Vagina (tissue), 2 donors: ENCODE measurements around the gene ZNF827. TPM values are rescaled to one million over a fixed set of nuclear protein-coding genes. Genes with fewer than 3 reads are reported as not detected.
A peak's percentile ranks its signal among the peaks of the same experiment; 100 is the strongest.

Experiments
- DNase-seq, 2 donors: peaks; one replicate each; pipeline ENCODE4 v3.0.0-alpha.2; 2017; ENCODE audit errors: extremely low spot score in 2 of 2
- H3K27ac ChIP-seq: fragments of 200-600 bp; sonication (generic); one replicate; pipeline ENCODE4 v1.5.1; 2019
- H3K27me3 ChIP-seq: fragments of 200-600 bp; sonication (generic); one replicate; pipeline ENCODE4 v1.5.1; 2019
- H3K36me3 ChIP-seq, 2 donors: fragments of 200-600 bp; sonication (generic); one replicate each; pipeline ENCODE4 v1.5.1; 2017 to 2019
- H3K4me1 ChIP-seq: fragments of 200-600 bp; sonication (generic); one replicate; pipeline ENCODE4 v1.5.1; 2019
- H3K4me3 ChIP-seq, 2 donors: fragments of 200-600 bp; sonication (generic); 1 replicate in 1 of 2; 2 replicates in 1 of 2; pipeline ENCODE4 v1.5.1; 2016 to 2019
- H3K9me3 ChIP-seq: fragments of 200-600 bp; sonication (generic); one replicate; pipeline ENCODE4 v1.5.1; 2019
- CTCF ChIP-seq, 3 experiments: fragments of 450-650 bp in 2 of 3; fragments of 200-600 bp in 1 of 3; sonication (generic) in 1 of 3; IDR thresholded peaks; one replicate each; pipeline ENCODE4 v1.5.1; 2017 to 2019; ENCODE audit warnings: antibody characterized with exemption in 3 of 3, mild to moderate bottlenecking in 2 of 3, moderate library complexity in 2 of 3
- POLR2A ChIP-seq, 2 donors: fragments of 450-650 bp; IDR thresholded peaks; one replicate each; pipeline ENCODE4 v1.6.1; 2017; ENCODE audit warnings: antibody characterized with exemption in 2 of 2, mild to moderate bottlenecking in 2 of 2, moderate library complexity in 2 of 2
- POLR2AphosphoS5 ChIP-seq, 2 donors: sonication (generic); formaldehyde crosslinking; IDR thresholded peaks; one replicate each; pipeline ENCODE4 v1.9.0; 2017; ENCODE audit warnings: antibody characterized with exemption in 2 of 2, mild to moderate bottlenecking in 2 of 2, low read depth in 1 of 2; ENCODE audit not compliant: insufficient read depth in 1 of 2
- intact Hi-C: fragments of 100-400 bp; cut with DNase I; formaldehyde crosslinking; loops from one replicate; pipeline ENCODE4 v1.15.1; 2023
- total RNA-seq: library from RNA; depleted of rRNA; stranded (reverse); fragments of >200 nt; gene quantifications from one replicate; pipeline ENCODE4 v1.2.3, GENCODE V29; 2016

ZNF827 gene
- total RNA-seq, 1 donor from 2014 or later, result 19.2 TPM

- Histone ChIP-seq H3K27ac (no peak overlapping the region), H3K9me3 (no peaks in the 10 kb centered on the region), H3K4me3 (no peak overlapping the region), H3K27me3 (no peaks in the 10 kb centered on the region), H3K36me3 (no peaks in the 10 kb centered on the region), H3K4me1 (peaks cover 11% of the 10 kb centered on the region)
- intact Hi-C loops, result no loop called here
- no peak for DNase-seq
- TF ChIP-seq POLR2A (IDR thresholded peaks at IDR 0.05), result no peak
- no peak for TF ChIP-seq POLR2AphosphoS5 (IDR thresholded peaks at IDR 0.05; ENCODE audit: insufficient read depth in 1 of 2, low read depth in 1 of 2)
- no peak for TF ChIP-seq CTCF (IDR thresholded peaks at IDR 0.05)
Observed at GRCh38 chr4:145890689-145891088, 47.9 kb downstream of the ZNF827 start.

GRCh38 chr4:145888393-145888792, 50.2 kb downstream of the ZNF827 start:
- TF ChIP-seq CTCF (IDR thresholded peaks at IDR 0.05) (no peak), POLR2A (IDR thresholded peaks at IDR 0.05) (no peak), POLR2AphosphoS5 (IDR thresholded peaks at IDR 0.05; ENCODE audit: insufficient read depth in 1 of 2, low read depth in 1 of 2) (no peak)
- H3K36me3 ChIP-seq, result no peaks in the 10 kb centered on the region
- no peaks in the 10 kb centered on the region for H3K27me3 ChIP-seq
- H3K9me3 ChIP-seq, result no peaks in the 10 kb centered on the region
- intact Hi-C loops, result loop anchor here (10.0 kb wide), 1 partner anchor 46 kb away; the partner anchor contains the start of gene ZNF827
- DNase-seq, result no peak
- no peak overlapping the region for H3K27ac ChIP-seq
- H3K4me1 ChIP-seq, result peaks cover 11% of the 10 kb centered on the region
- H3K4me3 ChIP-seq, result no peak overlapping the region

- DNase-seq, result no peak
- peak in 1 of 3 experiments; percentile 13 for TF ChIP-seq CTCF (IDR thresholded peaks at IDR 0.05)
- TF ChIP-seq POLR2A (IDR thresholded peaks at IDR 0.05), result no peak
- TF ChIP-seq POLR2AphosphoS5 (IDR thresholded peaks at IDR 0.05; ENCODE audit: insufficient read depth in 1 of 2, low read depth in 1 of 2), result no peak
- Histone ChIP-seq H3K9me3 (no peaks in the 10 kb centered on the region), H3K36me3 (no peaks in the 10 kb centered on the region), H3K4me3 (no peak overlapping the region), H3K27ac (peak overlapping the region; percentile 39), H3K4me1 (peaks cover 11% of the 10 kb centered on the region), H3K27me3 (no peaks in the 10 kb centered on the region)
- intact Hi-C loops, result loop anchor here (10.0 kb wide), 1 partner anchor 47 kb away; the partner anchor contains the start of gene ZNF827
Observed at GRCh38 chr4:145887241-145887991, 51.2 kb downstream of the ZNF827 start.

GRCh38 chr4:145886871-145887240, 51.8 kb downstream of the ZNF827 start:
- Histone ChIP-seq H3K4me1 (peaks cover 11% of the 10 kb centered on the region), H3K4me3 (no peak overlapping the region), H3K27me3 (no peaks in the 10 kb centered on the region), H3K9me3 (no peaks in the 10 kb centered on the region), H3K36me3 (no peaks in the 10 kb centered on the region), H3K27ac (peak overlapping the region; percentile 39)
- no peak for DNase-seq
- intact Hi-C loops, result loop anchor here (10.0 kb wide), 1 partner anchor 48 kb away; the partner anchor contains the start of gene ZNF827
- TF ChIP-seq POLR2AphosphoS5 (IDR thresholded peaks at IDR 0.05; ENCODE audit: insufficient read depth in 1 of 2, low read depth in 1 of 2) (no peak), POLR2A (IDR thresholded peaks at IDR 0.05) (no peak), CTCF (IDR thresholded peaks at IDR 0.05) (no peak)

GRCh38 chr4:145885666-145886065, 53.0 kb downstream of the ZNF827 start:
- Histone ChIP-seq H3K9me3 (no peaks in the 10 kb centered on the region), H3K27ac (no peak overlapping the region), H3K4me1 (peaks cover 14% of the 10 kb centered on the region), H3K27me3 (no peaks in the 10 kb centered on the region), H3K36me3 (no peaks in the 10 kb centered on the region), H3K4me3 (no peak overlapping the region)
- no peak for DNase-seq
- no peak for TF ChIP-seq POLR2AphosphoS5 (IDR thresholded peaks at IDR 0.05; ENCODE audit: insufficient read depth in 1 of 2, low read depth in 1 of 2)
- TF ChIP-seq POLR2A (IDR thresholded peaks at IDR 0.05), result no peak
- TF ChIP-seq CTCF (IDR thresholded peaks at IDR 0.05), result no peak
- intact Hi-C loops, result loop anchor here (10.0 kb wide), 1 partner anchor 49 kb away; the partner anchor contains the start of gene ZNF827
